Smooth muscle cell (in vitro differentiated cells): ENCODE measurements around the gene C1QTNF12. TPM values are rescaled to one million over a fixed set of nuclear protein-coding genes. Genes with fewer than 3 reads are reported as not detected.

Experiments
- DNase-seq: peaks from one replicate; lab custom pipeline; 2025; ENCODE audit not compliant: unreplicated experiment; lab: John Stamatoyannopoulos, UW
- H2AFZ ChIP-seq: fragments of 200-600 bp; sonication (generic); 2 replicates; pipeline ENCODE4 v1.6.0; 2016; ENCODE audit warnings: antibody characterized with exemption, low read depth, mild to moderate bottlenecking
- H3F3A ChIP-seq: fragments of 200-600 bp; sonication (generic); 2 replicates; pipeline ENCODE4 v1.6.0; 2017; ENCODE audit warnings: antibody characterized with exemption, low read depth
- H3K27ac ChIP-seq: fragments of 200-600 bp; sonication (generic); 2 replicates; pipeline ENCODE4 v1.5.1; 2016; ENCODE audit warnings: low read depth, mild to moderate bottlenecking
- H3K27me3 ChIP-seq: fragments of 200-600 bp; sonication (generic); 2 replicates; pipeline ENCODE4 v1.6.1; 2016; ENCODE audit warnings: low read depth, mild to moderate bottlenecking
- H3K36me3 ChIP-seq: fragments of 200-600 bp; sonication (generic); 2 replicates; pipeline ENCODE4 v1.5.1; 2016; ENCODE audit warnings: low read depth
- H3K4me1 ChIP-seq: fragments of 200-600 bp; sonication (generic); 2 replicates; pipeline ENCODE4 v1.5.1; 2016; ENCODE audit warnings: low read depth
- H3K4me2 ChIP-seq: fragments of 200-600 bp; sonication (generic); 2 replicates; pipeline ENCODE4 v1.6.0; 2016; ENCODE audit warnings: mild to moderate bottlenecking
- H3K4me3 ChIP-seq: fragments of 200-600 bp; sonication (generic); 2 replicates; pipeline ENCODE4 v1.5.1; 2016; ENCODE audit warnings: mild to moderate bottlenecking
- H3K79me2 ChIP-seq: fragments of 200-600 bp; sonication (generic); 2 replicates; pipeline ENCODE4 v1.6.0; 2016; ENCODE audit warnings: low read depth, mild to moderate bottlenecking
- H3K9ac ChIP-seq: fragments of 200-600 bp; sonication (generic); 2 replicates; pipeline ENCODE4 v1.6.0; 2016; ENCODE audit warnings: low read depth
- H3K9me3 ChIP-seq: fragments of 200-600 bp; sonication (generic); replicated peaks from 2 replicates; pipeline ENCODE4 v1.5.1; 2016; ENCODE audit warnings: low read depth
- H4K20me1 ChIP-seq: fragments of 200-600 bp; sonication (generic); 2 replicates; pipeline ENCODE4 v1.6.0; 2016; ENCODE audit warnings: low read depth
- CTCF ChIP-seq: fragments of 200-600 bp; sonication (generic); IDR thresholded peaks from 2 replicates; pipeline ENCODE4 v1.5.1; 2017; ENCODE audit warnings: borderline replicate concordance, mild to moderate bottlenecking, antibody characterized with exemption; ENCODE audit not compliant: insufficient read depth, poor library complexity, severe bottlenecking
- WGBS: methylation state at CpG from one replicate; pipeline ENCODE4 v1.1.7; 2016; ENCODE audit warnings: low lambda C conversion rate; 5-methylcytosine and 5-hydroxymethylcytosine counted together
- polyA plus RNA-seq: library from polyadenylated mRNA; unstranded; fragments of >200 nt; fragmentation: Nextera tagmentation; extraction: Ambion mirVana; gene quantifications from 2 replicates; pipeline ENCODE4 v1.2.1, GENCODE V29; 2016
- total RNA-seq: library from RNA; depleted of rRNA; stranded (reverse); fragments of >200 nt; gene quantifications from 2 replicates; pipeline ENCODE4 v1.2.3, GENCODE V29; 2014

Gene C1QTNF12
- total and polyA plus RNA-seq, 2 experiments from 2014 or later, result 1.8 to 5.4 TPM

GRCh38 chr1:1228187-1228586, 18.3 kb downstream of the C1QTNF12 start:
- H4K20me1 ChIP-seq, result peaks cover 65% of the 10 kb centered on the region
- H3K9me3 ChIP-seq, result no peaks in the 10 kb centered on the region
- WGBS, result 97% methylated on average over 29 of the region's 30 CpGs
- H3K4me1 ChIP-seq, result peaks cover 7% of the 10 kb centered on the region
- no peak overlapping the region for H3K9ac ChIP-seq
- no peaks in the 10 kb centered on the region for H3F3A ChIP-seq
- no peak overlapping the region for H3K27ac ChIP-seq
- no peak overlapping the region for H2AFZ ChIP-seq
- H3K4me3 ChIP-seq, result no peak overlapping the region
- no peak for DNase-seq
- no peak for TF ChIP-seq CTCF
- no peak overlapping the region for H3K4me2 ChIP-seq
- H3K27me3 ChIP-seq, result no peaks in the 10 kb centered on the region
- H3K79me2 ChIP-seq, result peaks cover 72% of the 10 kb centered on the region
- H3K36me3 ChIP-seq, result no peaks in the 10 kb centered on the region

GRCh38 chr1:1227386-1227785, 19.1 kb downstream of the C1QTNF12 start:
- Histone ChIP-seq H3F3A (no peaks in the 10 kb centered on the region), H3K79me2 (peaks cover 68% of the 10 kb centered on the region), H3K27ac (no peak overlapping the region), H3K36me3 (no peaks in the 10 kb centered on the region), H3K4me1 (peaks cover 7% of the 10 kb centered on the region), H3K27me3 (no peaks in the 10 kb centered on the region), H3K9me3 (no peaks in the 10 kb centered on the region), H3K9ac (no peak overlapping the region), H3K4me2 (no peak overlapping the region), H4K20me1 (peaks cover 65% of the 10 kb centered on the region), H3K4me3 (no peak overlapping the region), H2AFZ (no peak overlapping the region)
- TF ChIP-seq CTCF, result no peak
- 99% methylated on average over 14 of the region's 25 CpGs for WGBS
- no peak for DNase-seq

- no peaks in the 10 kb centered on the region for H3F3A ChIP-seq
- no peak for TF ChIP-seq CTCF
- H4K20me1 ChIP-seq, result peaks cover 65% of the 10 kb centered on the region
- H3K27ac ChIP-seq, result no peak overlapping the region
- no peak overlapping the region for H3K4me3 ChIP-seq
- no peak overlapping the region for H3K9ac ChIP-seq
- H3K36me3 ChIP-seq, result no peaks in the 10 kb centered on the region
- H3K79me2 ChIP-seq, result peaks cover 68% of the 10 kb centered on the region
- DNase-seq, result no peak
- H3K27me3 ChIP-seq, result no peaks in the 10 kb centered on the region
- WGBS, result 99% methylated on average over 35 of the region's 44 CpGs
- H2AFZ ChIP-seq, result no peak overlapping the region
- peaks cover 7% of the 10 kb centered on the region for H3K4me1 ChIP-seq
- H3K4me2 ChIP-seq, result no peak overlapping the region
- H3K9me3 ChIP-seq, result no peaks in the 10 kb centered on the region
These were observed 19.8 kb downstream of the C1QTNF12 start for GRCh38 chr1:1226566-1227362.

- Histone ChIP-seq H4K20me1 (peaks cover 63% of the 10 kb centered on the region), H3K27me3 (no peaks in the 10 kb centered on the region), H2AFZ (no peak overlapping the region), H3K79me2 (peaks cover 65% of the 10 kb centered on the region), H3K9me3 (no peaks in the 10 kb centered on the region), H3K27ac (no peak overlapping the region), H3K4me2 (no peak overlapping the region), H3K4me1 (peaks cover 5% of the 10 kb centered on the region), H3K9ac (no peak overlapping the region), H3K4me3 (no peak overlapping the region), H3F3A (no peaks in the 10 kb centered on the region), H3K36me3 (no peaks in the 10 kb centered on the region)
- DNase-seq, result no peak
- WGBS, result 99% methylated on average over 18 of the region's 18 CpGs
- TF ChIP-seq CTCF, result no peak
These were observed 20.6 kb downstream of the C1QTNF12 start for GRCh38 chr1:1225913-1226312.
